Loucy (cell line): ENCODE measurements around the gene VGF.

ENCODE experiments used
- EZH2phosphoT487 ChIP-seq: fragments of 200-600 bp; IDR thresholded peaks from 2 replicates; pipeline ENCODE4 v1.6.1; 2018; ENCODE audit warnings: antibody characterized with exemption, mild to moderate bottlenecking, moderate library complexity, borderline replicate concordance
- TF ChIP-seq, protein P1 (sequence below): fragments of 200-600 bp; sonication (generic); conservative IDR thresholded peaks from 2 replicates; pipeline ENCODE4 v1.5.1; 2014; ENCODE audit warnings: mild to moderate bottlenecking, antibody characterized with exemption, low read length

GRCh38 chr7:101175664-101176063 is 10.3 kb upstream of the VGF start:
- TF ChIP-seq EZH2phosphoT487: no peak
- TF ChIP-seq, protein P1, sequence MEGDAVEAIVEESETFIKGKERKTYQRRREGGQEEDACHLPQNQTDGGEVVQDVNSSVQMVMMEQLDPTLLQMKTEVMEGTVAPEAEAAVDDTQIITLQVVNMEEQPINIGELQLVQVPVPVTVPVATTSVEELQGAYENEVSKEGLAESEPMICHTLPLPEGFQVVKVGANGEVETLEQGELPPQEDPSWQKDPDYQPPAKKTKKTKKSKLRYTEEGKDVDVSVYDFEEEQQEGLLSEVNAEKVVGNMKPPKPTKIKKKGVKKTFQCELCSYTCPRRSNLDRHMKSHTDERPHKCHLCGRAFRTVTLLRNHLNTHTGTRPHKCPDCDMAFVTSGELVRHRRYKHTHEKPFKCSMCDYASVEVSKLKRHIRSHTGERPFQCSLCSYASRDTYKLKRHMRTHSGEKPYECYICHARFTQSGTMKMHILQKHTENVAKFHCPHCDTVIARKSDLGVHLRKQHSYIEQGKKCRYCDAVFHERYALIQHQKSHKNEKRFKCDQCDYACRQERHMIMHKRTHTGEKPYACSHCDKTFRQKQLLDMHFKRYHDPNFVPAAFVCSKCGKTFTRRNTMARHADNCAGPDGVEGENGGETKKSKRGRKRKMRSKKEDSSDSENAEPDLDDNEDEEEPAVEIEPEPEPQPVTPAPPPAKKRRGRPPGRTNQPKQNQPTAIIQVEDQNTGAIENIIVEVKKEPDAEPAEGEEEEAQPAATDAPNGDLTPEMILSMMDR: no peak
